Measurements from ENCODE around the gene SCAP. TPM values are rescaled to one million over a fixed set of nuclear protein-coding genes. Genes with fewer than 3 reads are reported as not detected.

SCAP gene
- total RNA-seq, 1 experiment from 2014 or later = 115 TPM

DNA sequence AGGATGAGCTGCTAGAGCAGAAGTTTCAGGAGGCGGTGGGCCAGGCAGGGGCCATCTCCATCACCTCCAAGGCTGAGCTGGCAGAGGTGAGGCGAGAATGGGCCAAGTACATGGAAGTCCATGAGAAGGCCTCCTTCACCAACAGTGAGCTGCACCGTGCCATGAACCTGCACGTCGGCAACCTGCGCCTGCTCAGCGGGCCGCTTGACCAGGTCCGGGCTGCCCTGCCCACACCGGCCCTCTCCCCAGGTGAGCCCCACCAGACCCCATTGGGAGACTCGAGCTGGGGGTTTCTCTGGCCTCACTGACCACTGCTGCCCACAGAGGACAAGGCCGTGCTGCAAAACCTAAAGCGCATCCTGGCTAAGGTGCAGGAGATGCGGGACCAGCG, 66.9 kb downstream of the SCAP start (continued):
- TF ChIP-seq, protein P1, sequence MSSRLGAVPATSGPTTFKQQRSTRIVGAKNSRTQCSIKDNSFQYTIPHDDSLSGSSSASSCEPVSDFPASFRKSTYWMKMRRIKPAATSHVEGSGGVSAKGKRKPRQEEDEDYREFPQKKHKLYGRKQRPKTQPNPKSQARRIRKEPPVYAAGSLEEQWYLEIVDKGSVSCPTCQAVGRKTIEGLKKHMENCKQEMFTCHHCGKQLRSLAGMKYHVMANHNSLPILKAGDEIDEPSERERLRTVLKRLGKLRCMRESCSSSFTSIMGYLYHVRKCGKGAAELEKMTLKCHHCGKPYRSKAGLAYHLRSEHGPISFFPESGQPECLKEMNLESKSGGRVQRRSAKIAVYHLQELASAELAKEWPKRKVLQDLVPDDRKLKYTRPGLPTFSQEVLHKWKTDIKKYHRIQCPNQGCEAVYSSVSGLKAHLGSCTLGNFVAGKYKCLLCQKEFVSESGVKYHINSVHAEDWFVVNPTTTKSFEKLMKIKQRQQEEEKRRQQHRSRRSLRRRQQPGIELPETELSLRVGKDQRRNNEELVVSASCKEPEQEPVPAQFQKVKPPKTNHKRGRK (CRISPR knock-in tag; IDR thresholded peaks at IDR 0.05; ENCODE audit: borderline replicate concordance) = no peak
- TF ChIP-seq ZNF396 (CRISPR knock-in tag; IDR thresholded peaks at IDR 0.05; ENCODE audit: borderline replicate concordance) (no peak), ZNF219 (CRISPR knock-in tag; IDR thresholded peaks at IDR 0.05; ENCODE audit: borderline replicate concordance) (no peak)

DNA sequence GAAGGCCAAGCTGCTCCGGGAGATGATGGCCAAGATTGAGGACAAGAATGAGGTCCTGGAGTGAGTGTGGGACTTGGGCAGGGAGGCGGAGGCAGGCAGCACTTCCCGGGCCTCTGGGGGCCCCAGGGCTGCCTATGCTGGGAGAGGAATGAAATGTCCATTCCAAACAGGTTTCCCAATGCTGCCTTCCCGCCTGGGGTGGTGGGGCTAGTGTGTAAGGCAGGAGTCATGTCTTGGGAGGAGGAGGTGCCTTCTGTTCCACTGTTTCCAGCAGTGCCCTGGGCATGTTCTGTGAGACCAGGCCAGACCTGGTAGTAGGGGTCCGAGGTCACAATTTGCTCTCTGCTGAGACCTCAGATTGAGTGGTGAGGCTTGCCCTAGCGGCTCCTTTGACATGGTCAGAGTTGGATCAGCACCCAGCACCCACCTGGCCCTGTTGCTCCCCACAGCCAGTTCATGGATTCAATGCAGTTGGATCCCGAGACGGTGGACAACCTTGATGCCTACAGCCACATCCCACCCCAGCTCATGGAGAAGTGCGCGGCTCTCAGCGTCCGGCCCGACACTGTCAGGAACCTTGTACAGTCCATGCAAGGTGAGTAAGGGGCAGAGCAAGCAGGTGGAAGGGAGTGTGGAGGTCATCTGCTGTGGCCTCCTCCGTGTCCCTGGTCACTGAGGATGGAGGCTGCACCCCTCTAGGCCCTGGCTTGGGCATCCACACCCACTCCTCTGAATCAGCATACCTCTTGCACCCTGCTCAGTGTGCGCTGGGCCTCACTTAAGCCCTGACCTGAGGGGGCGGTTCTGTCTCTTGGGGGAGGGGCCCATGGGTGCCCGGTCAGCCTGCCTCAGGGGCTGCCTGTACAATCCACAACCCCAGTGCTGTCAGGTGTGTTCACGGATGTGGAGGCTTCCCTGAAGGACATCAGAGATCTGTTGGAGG, 67.6 kb downstream of the SCAP start:
- Mint-ChIP-seq H3K27me3 (ENCODE audit: low read depth) (no peaks in the 10 kb centered on the region), H3K9me3 (no peaks in the 10 kb centered on the region), H3K4me3 (no peak overlapping the region), H3K27ac (no peak overlapping the region), H3K36me3 (peaks cover 23% of the 10 kb centered on the region), H3K4me1 (no peaks in the 10 kb centered on the region)
- no peak for TF ChIP-seq IRF2 (CRISPR knock-in tag; IDR thresholded peaks at IDR 0.05; ENCODE audit: borderline replicate concordance, low read depth)
- no peak for TF ChIP-seq ZBTB21 (CRISPR knock-in tag; IDR thresholded peaks at IDR 0.05; ENCODE audit: borderline replicate concordance)
- no peak for TF ChIP-seq CBFB (CRISPR knock-in tag; IDR thresholded peaks at IDR 0.05; ENCODE audit: low read depth)
- TF ChIP-seq, protein P2, sequence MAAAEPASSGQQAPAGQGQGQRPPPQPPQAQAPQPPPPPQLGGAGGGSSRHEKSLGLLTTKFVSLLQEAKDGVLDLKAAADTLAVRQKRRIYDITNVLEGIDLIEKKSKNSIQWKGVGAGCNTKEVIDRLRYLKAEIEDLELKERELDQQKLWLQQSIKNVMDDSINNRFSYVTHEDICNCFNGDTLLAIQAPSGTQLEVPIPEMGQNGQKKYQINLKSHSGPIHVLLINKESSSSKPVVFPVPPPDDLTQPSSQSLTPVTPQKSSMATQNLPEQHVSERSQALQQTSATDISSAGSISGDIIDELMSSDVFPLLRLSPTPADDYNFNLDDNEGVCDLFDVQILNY (CRISPR knock-in tag; IDR thresholded peaks at IDR 0.05) = no peak
- no peak for TF ChIP-seq NFATC4 (CRISPR knock-in tag; IDR thresholded peaks at IDR 0.05)
- TF ChIP-seq SP1 (CRISPR knock-in tag; conservative IDR thresholded peaks at IDR 0.05) = no peak
- no peak for TF ChIP-seq ZNF416 (CRISPR knock-in tag; IDR thresholded peaks at IDR 0.05)
- TF ChIP-seq, protein P3, sequence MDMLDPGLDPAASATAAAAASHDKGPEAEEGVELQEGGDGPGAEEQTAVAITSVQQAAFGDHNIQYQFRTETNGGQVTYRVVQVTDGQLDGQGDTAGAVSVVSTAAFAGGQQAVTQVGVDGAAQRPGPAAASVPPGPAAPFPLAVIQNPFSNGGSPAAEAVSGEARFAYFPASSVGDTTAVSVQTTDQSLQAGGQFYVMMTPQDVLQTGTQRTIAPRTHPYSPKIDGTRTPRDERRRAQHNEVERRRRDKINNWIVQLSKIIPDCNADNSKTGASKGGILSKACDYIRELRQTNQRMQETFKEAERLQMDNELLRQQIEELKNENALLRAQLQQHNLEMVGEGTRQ (CRISPR knock-in tag; IDR thresholded peaks at IDR 0.05) = no peak
- TF ChIP-seq, protein P4, sequence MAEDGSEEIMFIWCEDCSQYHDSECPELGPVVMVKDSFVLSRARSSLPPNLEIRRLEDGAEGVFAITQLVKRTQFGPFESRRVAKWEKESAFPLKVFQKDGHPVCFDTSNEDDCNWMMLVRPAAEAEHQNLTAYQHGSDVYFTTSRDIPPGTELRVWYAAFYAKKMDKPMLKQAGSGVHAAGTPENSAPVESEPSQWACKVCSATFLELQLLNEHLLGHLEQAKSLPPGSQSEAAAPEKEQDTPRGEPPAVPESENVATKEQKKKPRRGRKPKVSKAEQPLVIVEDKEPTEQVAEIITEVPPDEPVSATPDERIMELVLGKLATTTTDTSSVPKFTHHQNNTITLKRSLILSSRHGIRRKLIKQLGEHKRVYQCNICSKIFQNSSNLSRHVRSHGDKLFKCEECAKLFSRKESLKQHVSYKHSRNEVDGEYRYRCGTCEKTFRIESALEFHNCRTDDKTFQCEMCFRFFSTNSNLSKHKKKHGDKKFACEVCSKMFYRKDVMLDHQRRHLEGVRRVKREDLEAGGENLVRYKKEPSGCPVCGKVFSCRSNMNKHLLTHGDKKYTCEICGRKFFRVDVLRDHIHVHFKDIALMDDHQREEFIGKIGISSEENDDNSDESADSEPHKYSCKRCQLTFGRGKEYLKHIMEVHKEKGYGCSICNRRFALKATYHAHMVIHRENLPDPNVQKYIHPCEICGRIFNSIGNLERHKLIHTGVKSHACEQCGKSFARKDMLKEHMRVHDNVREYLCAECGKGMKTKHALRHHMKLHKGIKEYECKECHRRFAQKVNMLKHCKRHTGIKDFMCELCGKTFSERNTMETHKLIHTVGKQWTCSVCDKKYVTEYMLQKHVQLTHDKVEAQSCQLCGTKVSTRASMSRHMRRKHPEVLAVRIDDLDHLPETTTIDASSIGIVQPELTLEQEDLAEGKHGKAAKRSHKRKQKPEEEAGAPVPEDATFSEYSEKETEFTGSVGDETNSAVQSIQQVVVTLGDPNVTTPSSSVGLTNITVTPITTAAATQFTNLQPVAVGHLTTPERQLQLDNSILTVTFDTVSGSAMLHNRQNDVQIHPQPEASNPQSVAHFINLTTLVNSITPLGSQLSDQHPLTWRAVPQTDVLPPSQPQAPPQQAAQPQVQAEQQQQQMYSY (CRISPR knock-in tag; IDR thresholded peaks at IDR 0.05) = no peak
- TF ChIP-seq, protein P5, sequence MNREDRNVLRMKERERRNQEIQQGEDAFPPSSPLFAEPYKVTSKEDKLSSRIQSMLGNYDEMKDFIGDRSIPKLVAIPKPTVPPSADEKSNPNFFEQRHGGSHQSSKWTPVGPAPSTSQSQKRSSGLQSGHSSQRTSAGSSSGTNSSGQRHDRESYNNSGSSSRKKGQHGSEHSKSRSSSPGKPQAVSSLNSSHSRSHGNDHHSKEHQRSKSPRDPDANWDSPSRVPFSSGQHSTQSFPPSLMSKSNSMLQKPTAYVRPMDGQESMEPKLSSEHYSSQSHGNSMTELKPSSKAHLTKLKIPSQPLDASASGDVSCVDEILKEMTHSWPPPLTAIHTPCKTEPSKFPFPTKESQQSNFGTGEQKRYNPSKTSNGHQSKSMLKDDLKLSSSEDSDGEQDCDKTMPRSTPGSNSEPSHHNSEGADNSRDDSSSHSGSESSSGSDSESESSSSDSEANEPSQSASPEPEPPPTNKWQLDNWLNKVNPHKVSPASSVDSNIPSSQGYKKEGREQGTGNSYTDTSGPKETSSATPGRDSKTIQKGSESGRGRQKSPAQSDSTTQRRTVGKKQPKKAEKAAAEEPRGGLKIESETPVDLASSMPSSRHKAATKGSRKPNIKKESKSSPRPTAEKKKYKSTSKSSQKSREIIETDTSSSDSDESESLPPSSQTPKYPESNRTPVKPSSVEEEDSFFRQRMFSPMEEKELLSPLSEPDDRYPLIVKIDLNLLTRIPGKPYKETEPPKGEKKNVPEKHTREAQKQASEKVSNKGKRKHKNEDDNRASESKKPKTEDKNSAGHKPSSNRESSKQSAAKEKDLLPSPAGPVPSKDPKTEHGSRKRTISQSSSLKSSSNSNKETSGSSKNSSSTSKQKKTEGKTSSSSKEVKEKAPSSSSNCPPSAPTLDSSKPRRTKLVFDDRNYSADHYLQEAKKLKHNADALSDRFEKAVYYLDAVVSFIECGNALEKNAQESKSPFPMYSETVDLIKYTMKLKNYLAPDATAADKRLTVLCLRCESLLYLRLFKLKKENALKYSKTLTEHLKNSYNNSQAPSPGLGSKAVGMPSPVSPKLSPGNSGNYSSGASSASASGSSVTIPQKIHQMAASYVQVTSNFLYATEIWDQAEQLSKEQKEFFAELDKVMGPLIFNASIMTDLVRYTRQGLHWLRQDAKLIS (CRISPR knock-in tag; IDR thresholded peaks at IDR 0.05; ENCODE audit: borderline replicate concordance) = no peak
- ChIA-PET CTCF (interaction anchor here (1.9 to 5.6 kb wide), 3 partner anchors 13 to 22 kb away, joined by 6 to 49 read pairs (median 20); no protein-coding TSS in a partner anchor), POLR2A (no interaction called here)
- ATAC-seq = no peak
- DNase-seq (ENCODE audit: low spot score) = no peak
